H1 (cell line): ENCODE results near the gene YLPM1. TPM values are rescaled to one million over a fixed set of nuclear protein-coding genes. Genes with fewer than 3 reads are reported as not detected.

ENCODE experiments used
- CHD1 ChIP-seq: IDR thresholded peaks from 2 replicates; pipeline ENCODE4 v1.6.1; 2012; ENCODE audit warnings: low read depth, low read length, improper control_type of control experiment
- JUND ChIP-seq: IDR thresholded peaks from 2 replicates; pipeline ENCODE4 v1.6.1; 2011; ENCODE audit warnings: mild to moderate bottlenecking, improper control_type of control experiment, low read length
- POLR2AphosphoS5 ChIP-seq: IDR thresholded peaks from 2 replicates; pipeline ENCODE4 v1.6.1; 2011; ENCODE audit warnings: low read depth, low read length
- TAF7 ChIP-seq: optimal IDR thresholded peaks from 2 replicates; pipeline ENCODE3; 2011; ENCODE audit warnings: low read depth, mild to moderate bottlenecking, inconsistent platforms, low read length, moderate library complexity, borderline replicate concordance
- polyA plus RNA-seq, 7 experiments: library from polyadenylated mRNA; depleted of rRNA in 3 of 7; stranded (reverse) in 5 of 7; unstranded in 2 of 7; fragments of >200 nt in 5 of 7; fragments of 200-250 nt in 2 of 7; gene quantifications; 1 replicate in 5 of 7; 2 replicates in 1 of 7; 4 replicates in 1 of 7; pipeline versions ENCODE4 v1.2.1 to v1.2.3, GENCODE V29; 2011 to 2013; ENCODE audit warnings: missing spikeins in 2 of 7, mixed read lengths in 2 of 7
- total RNA-seq: library from RNA; stranded (reverse); fragmentation: NEBNext Ultra II Directional; extraction: Animal tissue kit (Norgen Biotek cat#: 25700); gene quantifications from 2 replicates; pipeline ENCODE4 v1.2.1, GENCODE V29; 2021

YLPM1 gene
- total and polyA plus RNA-seq, 2 of the 8 experiments (the other 6 are each of a cell fraction or from before 2014, with no cell fraction given): 13.5 to 71.7 TPM

GRCh38 chr14:74836251-74836960 is 73.3 kb downstream of the YLPM1 start (continued):
- no peak for TF ChIP-seq CHD1
- TF ChIP-seq TAF7: no peak
- TF ChIP-seq POLR2AphosphoS5: no peak
- no peak for TF ChIP-seq JUND
